Measurements from ENCODE around the gene MRPL9.

DNA sequence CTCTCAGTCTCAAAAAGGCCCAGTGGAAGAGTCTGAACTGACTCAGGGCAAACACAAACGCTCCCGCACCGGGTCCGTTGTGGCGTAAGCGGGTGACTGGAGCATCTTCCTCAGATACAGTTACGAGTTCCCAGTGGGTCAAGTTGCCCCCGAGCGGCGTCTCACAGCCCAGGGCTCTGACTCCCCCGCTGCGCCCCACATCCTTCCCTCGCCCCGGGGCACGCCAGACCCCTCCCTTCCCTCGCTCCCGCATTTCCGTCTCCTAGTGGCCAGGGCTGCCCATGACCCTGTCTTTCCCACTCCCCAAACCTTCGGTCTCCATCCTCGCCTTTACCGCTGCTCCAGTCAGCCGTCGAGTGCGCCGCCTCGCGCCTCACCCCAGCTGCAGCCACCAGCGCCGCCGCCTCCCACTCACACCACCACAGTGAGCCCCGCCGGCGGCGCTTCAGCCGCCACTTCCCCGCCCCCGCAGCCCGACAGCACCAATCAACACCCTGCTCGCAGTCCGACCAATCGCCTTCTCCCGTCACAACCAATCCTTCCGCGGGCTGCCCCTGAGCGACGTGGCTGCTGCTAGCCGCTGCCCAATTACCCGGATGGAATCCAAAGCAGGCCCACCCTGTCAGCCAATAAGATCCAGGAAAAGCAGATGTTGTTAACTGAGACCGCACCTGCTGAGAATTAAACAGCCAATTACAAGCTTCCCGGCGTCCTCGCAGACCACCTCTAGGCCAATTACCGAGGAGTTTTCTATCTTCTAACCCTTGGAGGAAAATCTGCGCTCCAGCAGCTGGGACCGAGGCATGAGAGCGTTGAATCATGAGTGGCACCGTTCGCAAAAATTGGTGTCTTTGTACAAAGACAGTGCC lies 27.0 kb upstream of the MRPL9 start, which contains the start of gene TDRKH:
- TF ChIP-seq, protein P1, sequence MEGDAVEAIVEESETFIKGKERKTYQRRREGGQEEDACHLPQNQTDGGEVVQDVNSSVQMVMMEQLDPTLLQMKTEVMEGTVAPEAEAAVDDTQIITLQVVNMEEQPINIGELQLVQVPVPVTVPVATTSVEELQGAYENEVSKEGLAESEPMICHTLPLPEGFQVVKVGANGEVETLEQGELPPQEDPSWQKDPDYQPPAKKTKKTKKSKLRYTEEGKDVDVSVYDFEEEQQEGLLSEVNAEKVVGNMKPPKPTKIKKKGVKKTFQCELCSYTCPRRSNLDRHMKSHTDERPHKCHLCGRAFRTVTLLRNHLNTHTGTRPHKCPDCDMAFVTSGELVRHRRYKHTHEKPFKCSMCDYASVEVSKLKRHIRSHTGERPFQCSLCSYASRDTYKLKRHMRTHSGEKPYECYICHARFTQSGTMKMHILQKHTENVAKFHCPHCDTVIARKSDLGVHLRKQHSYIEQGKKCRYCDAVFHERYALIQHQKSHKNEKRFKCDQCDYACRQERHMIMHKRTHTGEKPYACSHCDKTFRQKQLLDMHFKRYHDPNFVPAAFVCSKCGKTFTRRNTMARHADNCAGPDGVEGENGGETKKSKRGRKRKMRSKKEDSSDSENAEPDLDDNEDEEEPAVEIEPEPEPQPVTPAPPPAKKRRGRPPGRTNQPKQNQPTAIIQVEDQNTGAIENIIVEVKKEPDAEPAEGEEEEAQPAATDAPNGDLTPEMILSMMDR (IDR thresholded peaks at IDR 0.05): peak; percentile 41
- TF ChIP-seq EZH2 (IDR thresholded peaks at IDR 0.05) (peak; percentile 18), EZH2phosphoT487 (IDR thresholded peaks at IDR 0.05) (no peak)
